ENCODE results near the gene GARNL3.
A peak's percentile ranks its signal among the peaks of the same experiment; 100 is the strongest.

GARNL3 gene

DNA sequence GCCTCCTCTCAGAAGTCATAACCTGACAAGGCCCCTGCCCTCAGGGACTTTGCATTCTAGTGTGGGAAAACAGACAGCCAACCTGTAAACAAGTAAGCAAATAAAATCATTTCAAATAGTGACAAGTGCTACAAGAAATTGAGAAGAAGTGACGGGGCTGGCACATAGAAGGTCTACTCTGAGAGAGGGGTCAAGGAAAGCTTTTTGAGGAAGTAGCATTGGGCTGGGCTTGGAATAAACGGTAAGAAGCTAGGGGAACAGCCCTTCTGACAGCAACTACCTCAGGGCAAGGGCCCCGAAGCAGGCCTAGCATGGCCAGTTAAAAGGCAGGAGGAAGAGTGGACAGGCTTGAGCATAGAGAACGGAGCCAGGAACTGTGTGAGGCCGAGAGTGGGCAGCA, 127.6 kb downstream of the GARNL3 start:
- no peak for DNase-seq
- Mint-ChIP-seq H3K4me3 (no peak overlapping the region), H3K27me3 (ENCODE audit: low read depth, poor library complexity) (peaks cover 28% of the 10 kb centered on the region), H3K36me3 (ENCODE audit: low read depth) (no peaks in the 10 kb centered on the region), H3K4me1 (peaks cover 43% of the 10 kb centered on the region), H3K27ac (no peak overlapping the region), H3K9me3 (no peaks in the 10 kb centered on the region)
- TF ChIP-seq, protein P1, sequence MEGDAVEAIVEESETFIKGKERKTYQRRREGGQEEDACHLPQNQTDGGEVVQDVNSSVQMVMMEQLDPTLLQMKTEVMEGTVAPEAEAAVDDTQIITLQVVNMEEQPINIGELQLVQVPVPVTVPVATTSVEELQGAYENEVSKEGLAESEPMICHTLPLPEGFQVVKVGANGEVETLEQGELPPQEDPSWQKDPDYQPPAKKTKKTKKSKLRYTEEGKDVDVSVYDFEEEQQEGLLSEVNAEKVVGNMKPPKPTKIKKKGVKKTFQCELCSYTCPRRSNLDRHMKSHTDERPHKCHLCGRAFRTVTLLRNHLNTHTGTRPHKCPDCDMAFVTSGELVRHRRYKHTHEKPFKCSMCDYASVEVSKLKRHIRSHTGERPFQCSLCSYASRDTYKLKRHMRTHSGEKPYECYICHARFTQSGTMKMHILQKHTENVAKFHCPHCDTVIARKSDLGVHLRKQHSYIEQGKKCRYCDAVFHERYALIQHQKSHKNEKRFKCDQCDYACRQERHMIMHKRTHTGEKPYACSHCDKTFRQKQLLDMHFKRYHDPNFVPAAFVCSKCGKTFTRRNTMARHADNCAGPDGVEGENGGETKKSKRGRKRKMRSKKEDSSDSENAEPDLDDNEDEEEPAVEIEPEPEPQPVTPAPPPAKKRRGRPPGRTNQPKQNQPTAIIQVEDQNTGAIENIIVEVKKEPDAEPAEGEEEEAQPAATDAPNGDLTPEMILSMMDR (IDR thresholded peaks at IDR 0.05): no peak

DNA sequence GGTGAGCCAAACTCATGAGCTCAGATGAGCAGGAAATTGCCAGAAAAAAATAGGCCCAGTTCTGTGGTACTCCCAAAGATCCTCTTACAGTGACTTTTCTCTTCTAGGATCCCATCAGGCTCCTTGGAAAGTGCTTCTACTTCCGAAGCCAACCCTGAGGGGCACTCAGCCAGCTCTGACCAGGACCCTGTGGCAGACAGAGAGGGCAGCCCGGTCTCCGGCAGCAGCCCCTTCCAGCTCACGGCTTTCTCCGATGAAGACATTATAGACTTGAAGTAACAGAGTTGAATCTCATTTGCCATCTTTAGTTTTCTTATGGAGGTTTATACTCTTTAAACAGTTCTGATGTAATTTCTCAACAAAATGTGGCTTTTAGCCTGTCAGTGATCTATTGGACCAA, 128.4 kb downstream of the GARNL3 start:
- Mint-ChIP-seq H3K27me3 (ENCODE audit: low read depth, poor library complexity) (peaks cover 28% of the 10 kb centered on the region), H3K9me3 (no peaks in the 10 kb centered on the region), H3K36me3 (ENCODE audit: low read depth) (no peaks in the 10 kb centered on the region), H3K27ac (no peak overlapping the region), H3K4me3 (no peak overlapping the region), H3K4me1 (peaks cover 42% of the 10 kb centered on the region)
- no peak for DNase-seq
- TF ChIP-seq, protein P1 (IDR thresholded peaks at IDR 0.05): no peak

DNA sequence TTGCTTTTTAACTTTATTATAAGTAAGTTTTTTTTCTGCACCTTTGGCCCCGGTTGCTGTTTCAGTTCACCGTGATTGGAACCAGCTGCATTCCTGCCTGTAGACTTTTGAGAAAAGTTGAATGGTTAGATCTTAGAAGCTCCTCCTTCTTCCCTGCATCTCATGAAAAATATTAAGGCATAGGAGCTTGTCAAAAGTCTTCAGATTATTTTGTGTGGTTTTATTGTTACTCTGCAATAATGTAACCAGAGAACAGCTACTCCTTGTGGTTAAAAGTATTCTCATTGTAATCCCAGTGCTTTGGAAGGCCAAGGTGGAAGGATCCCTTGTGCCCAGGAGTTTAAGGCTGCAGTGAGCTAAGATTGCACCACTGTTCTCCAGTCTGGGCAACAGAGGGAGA, 129.1 kb downstream of the GARNL3 start:
- no peaks in the 10 kb centered on the region for H3K9me3 Mint-ChIP-seq
- TF ChIP-seq, protein P1 (IDR thresholded peaks at IDR 0.05): no peak
- H3K4me1 Mint-ChIP-seq: peaks cover 42% of the 10 kb centered on the region
- H3K27me3 Mint-ChIP-seq (ENCODE audit: low read depth, poor library complexity): peaks cover 28% of the 10 kb centered on the region
- no peak for DNase-seq
- H3K36me3 Mint-ChIP-seq (ENCODE audit: low read depth): no peaks in the 10 kb centered on the region
- no peak overlapping the region for H3K27ac Mint-ChIP-seq
- no peak overlapping the region for H3K4me3 Mint-ChIP-seq

DNA sequence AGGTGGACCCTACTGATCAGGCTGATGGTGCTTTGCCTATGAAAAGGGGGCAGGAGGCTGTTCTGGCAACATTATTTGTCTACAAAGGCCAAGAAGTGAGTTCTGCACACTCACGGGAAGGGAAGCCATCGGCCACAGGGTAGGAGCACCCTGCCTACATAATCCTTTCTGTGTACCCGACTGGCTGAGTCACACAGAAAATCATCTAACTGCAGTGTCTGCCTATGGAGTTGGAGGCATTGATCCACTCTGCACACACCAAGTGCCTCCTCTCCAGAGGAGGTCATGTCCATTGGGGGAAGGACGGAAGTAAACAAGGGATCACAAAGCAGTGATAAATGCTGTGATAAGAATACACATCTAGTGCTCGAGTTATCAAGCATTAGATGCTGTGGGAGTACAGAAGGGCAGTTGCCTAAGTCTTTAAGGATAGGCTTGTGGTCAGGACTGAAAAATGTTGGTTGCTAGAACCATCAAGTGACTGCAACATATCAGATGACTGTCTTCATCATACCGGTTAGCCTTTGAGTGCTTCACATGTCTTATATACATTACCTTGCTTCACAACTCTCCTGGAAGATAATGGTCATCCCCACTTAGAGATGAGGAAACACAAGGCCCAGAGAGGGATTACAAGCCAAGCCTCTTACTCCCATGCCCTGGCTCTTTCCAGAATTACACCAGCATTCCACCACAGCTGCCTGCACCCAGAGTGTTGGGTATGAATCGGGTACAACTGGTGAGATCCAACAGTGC, 131.1 kb downstream of the GARNL3 start:
- TF ChIP-seq, protein P1 (IDR thresholded peaks at IDR 0.05): no peak
- Mint-ChIP-seq H3K4me1 (peaks cover 26% of the 10 kb centered on the region), H3K27me3 (ENCODE audit: low read depth, poor library complexity) (peaks cover 29% of the 10 kb centered on the region), H3K9me3 (no peaks in the 10 kb centered on the region), H3K4me3 (peak overlapping the region; percentile 80), H3K27ac (no peak overlapping the region), H3K36me3 (ENCODE audit: low read depth) (no peaks in the 10 kb centered on the region)
- no peak for DNase-seq

DNA sequence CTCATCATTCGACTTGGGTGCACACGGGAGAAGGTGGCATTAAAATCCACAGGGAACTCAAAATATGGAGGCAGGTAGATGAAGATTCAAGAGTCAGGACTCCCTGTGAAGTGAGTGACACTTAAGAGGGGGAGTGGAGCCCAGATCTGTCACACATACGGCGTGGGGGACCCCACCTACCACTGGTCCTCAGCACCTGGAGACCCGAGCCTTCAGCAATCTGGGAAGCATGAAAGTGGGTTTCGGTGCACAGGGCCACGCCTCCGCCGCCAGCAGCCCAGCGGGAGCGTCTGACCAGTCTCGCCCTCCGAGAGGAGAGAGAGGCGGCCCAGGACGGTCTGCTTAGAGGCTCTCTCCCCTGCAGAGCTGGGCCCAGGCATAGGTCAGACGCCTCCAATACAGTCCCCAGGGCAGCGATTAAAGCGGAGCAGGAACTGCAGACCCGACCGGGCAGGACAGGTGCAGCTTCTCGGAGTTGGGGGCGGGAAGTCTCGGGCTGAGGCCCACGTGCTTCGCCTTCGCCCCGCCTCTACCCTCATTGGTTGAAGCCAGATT, 131.8 kb downstream of the GARNL3 start:
- peaks cover 24% of the 10 kb centered on the region for H3K4me1 Mint-ChIP-seq
- no peak for DNase-seq
- TF ChIP-seq, protein P1 (IDR thresholded peaks at IDR 0.05): no peak
- no peak overlapping the region for H3K27ac Mint-ChIP-seq
- H3K36me3 Mint-ChIP-seq (ENCODE audit: low read depth): no peaks in the 10 kb centered on the region
- peaks cover 29% of the 10 kb centered on the region for H3K27me3 Mint-ChIP-seq (ENCODE audit: low read depth, poor library complexity)
- no peaks in the 10 kb centered on the region for H3K9me3 Mint-ChIP-seq
- H3K4me3 Mint-ChIP-seq: peak overlapping the region; percentile 80
